Neural cell (in vitro differentiated cells): ENCODE measurements around the gene NMU.
"Not testable (repeated sequence)": the region's sequence is repeated elsewhere in the genome, so short reads cannot be mapped to it uniquely, and the experiment has no call there.

Source experiments
- EP300 ChIP-seq: fragments of 450-650 bp; conservative IDR thresholded peaks from 2 replicates; pipeline ENCODE4 v1.6.1; 2014; ENCODE audit warnings: antibody characterized with exemption, mild to moderate bottlenecking, moderate library complexity; ENCODE audit not compliant: poor library complexity, severe bottlenecking
- EZH2 ChIP-seq: fragments of 200-600, 300-800 bp; shearing (Covaris generic), sonication (generic); IDR thresholded peaks from 2 replicates; pipeline ENCODE4 v1.6.1; 2014; ENCODE audit warnings: antibody characterized with exemption, low read length, borderline replicate concordance, mild to moderate bottlenecking; ENCODE audit not compliant: insufficient read depth, poor library complexity, severe bottlenecking
- POLR2AphosphoS5 ChIP-seq: IDR thresholded peaks from 2 replicates; pipeline ENCODE4 v1.6.1; 2012
- RAD21 ChIP-seq: fragments of 450-650 bp; conservative IDR thresholded peaks from 2 replicates; pipeline ENCODE4 v1.6.1; 2014; ENCODE audit warnings: antibody characterized with exemption, mild to moderate bottlenecking, moderate library complexity
- TF ChIP-seq, protein P1 (sequence below): fragments of 450-650 bp; IDR thresholded peaks from 2 replicates; pipeline ENCODE4 v1.5.1; 2014; ENCODE audit warnings: antibody characterized with exemption, mild to moderate bottlenecking, moderate library complexity; ENCODE audit not compliant: poor library complexity, severe bottlenecking

DNA sequence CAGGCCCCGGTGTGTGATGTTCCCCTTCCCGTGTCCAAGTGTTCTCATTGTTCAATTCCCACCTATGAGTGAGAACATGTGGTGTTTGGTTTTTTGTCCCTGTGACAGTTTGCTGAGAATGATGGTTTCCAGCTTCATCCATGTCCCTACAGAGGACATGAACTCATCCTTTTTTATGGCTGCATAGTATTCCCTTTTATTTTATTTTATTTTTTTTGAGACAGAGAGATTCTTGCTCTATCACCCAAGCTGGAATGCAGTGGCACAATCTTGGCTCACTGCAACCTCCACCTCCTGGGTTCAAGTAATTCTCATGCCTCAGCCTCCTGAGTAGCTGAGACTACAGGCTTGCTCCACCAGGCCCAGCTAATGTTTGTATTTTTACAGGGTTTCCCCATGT lies 53.3 kb downstream of the NMU start:
- not testable (repeated sequence) for TF ChIP-seq RAD21, EP300, POLR2AphosphoS5, EZH2
- TF ChIP-seq, protein P1, sequence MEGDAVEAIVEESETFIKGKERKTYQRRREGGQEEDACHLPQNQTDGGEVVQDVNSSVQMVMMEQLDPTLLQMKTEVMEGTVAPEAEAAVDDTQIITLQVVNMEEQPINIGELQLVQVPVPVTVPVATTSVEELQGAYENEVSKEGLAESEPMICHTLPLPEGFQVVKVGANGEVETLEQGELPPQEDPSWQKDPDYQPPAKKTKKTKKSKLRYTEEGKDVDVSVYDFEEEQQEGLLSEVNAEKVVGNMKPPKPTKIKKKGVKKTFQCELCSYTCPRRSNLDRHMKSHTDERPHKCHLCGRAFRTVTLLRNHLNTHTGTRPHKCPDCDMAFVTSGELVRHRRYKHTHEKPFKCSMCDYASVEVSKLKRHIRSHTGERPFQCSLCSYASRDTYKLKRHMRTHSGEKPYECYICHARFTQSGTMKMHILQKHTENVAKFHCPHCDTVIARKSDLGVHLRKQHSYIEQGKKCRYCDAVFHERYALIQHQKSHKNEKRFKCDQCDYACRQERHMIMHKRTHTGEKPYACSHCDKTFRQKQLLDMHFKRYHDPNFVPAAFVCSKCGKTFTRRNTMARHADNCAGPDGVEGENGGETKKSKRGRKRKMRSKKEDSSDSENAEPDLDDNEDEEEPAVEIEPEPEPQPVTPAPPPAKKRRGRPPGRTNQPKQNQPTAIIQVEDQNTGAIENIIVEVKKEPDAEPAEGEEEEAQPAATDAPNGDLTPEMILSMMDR = not testable (repeated sequence)
